ENCODE data around the gene TMEM117.

GRCh38 chr12:44078273-44078672, 242.4 kb downstream of the TMEM117 start:
- TF ChIP-seq PAX5 (IDR thresholded peaks at IDR 0.05; ENCODE audit: borderline replicate concordance, low read depth, low read length) (no peak), CTCF (IDR thresholded peaks at IDR 0.05 in 2 of 3, conservative IDR thresholded peaks at IDR 0.05 in 1 of 3; ENCODE audit: control insufficient read depth in 2 of 3, extremely low read depth in 1 of 3, insufficient read depth in 1 of 3, low read depth in 3 of 3, low read length in 3 of 3) (no peak), GABPA (IDR thresholded peaks at IDR 0.05; ENCODE audit: low read depth) (no peak), CREM (IDR thresholded peaks at IDR 0.05; ENCODE audit: low read depth) (no peak), TCF3 (IDR thresholded peaks at IDR 0.05; ENCODE audit: borderline replicate concordance, insufficient read depth, low read depth, low read length) (no peak), BACH1 (IDR thresholded peaks at IDR 0.05; ENCODE audit: borderline replicate concordance) (no peak), SRF (IDR thresholded peaks at IDR 0.05; ENCODE audit: low read depth in 2 of 2, low read length in 2 of 2) (no peak), FOXM1 (IDR thresholded peaks at IDR 0.05; ENCODE audit: low read depth, low read length) (no peak), ZSCAN29 (IDR thresholded peaks at IDR 0.05) (no peak)
- TF ChIP-seq, protein P1, sequence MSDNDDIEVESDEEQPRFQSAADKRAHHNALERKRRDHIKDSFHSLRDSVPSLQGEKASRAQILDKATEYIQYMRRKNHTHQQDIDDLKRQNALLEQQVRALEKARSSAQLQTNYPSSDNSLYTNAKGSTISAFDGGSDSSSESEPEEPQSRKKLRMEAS (IDR thresholded peaks at IDR 0.05; ENCODE audit: low read depth, low read length), result no peak
- TF ChIP-seq, protein P2, sequence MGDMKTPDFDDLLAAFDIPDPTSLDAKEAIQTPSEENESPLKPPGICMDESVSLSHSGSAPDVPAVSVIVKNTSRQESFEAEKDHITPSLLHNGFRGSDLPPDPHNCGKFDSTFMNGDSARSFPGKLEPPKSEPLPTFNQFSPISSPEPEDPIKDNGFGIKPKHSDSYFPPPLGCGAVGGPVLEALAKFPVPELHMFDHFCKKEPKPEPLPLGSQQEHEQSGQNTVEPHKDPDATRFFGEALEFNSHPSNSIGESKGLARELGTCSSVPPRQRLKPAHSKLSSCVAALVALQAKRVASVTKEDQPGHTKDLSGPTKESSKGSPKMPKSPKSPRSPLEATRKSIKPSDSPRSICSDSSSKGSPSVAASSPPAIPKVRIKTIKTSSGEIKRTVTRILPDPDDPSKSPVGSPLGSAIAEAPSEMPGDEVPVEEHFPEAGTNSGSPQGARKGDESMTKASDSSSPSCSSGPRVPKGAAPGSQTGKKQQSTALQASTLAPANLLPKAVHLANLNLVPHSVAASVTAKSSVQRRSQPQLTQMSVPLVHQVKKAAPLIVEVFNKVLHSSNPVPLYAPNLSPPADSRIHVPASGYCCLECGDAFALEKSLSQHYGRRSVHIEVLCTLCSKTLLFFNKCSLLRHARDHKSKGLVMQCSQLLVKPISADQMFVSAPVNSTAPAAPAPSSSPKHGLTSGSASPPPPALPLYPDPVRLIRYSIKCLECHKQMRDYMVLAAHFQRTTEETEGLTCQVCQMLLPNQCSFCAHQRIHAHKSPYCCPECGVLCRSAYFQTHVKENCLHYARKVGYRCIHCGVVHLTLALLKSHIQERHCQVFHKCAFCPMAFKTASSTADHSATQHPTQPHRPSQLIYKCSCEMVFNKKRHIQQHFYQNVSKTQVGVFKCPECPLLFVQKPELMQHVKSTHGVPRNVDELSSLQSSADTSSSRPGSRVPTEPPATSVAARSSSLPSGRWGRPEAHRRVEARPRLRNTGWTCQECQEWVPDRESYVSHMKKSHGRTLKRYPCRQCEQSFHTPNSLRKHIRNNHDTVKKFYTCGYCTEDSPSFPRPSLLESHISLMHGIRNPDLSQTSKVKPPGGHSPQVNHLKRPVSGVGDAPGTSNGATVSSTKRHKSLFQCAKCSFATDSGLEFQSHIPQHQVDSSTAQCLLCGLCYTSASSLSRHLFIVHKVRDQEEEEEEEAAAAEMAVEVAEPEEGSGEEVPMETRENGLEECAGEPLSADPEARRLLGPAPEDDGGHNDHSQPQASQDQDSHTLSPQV (IDR thresholded peaks at IDR 0.05), result no peak
- TF ChIP-seq, protein P3, sequence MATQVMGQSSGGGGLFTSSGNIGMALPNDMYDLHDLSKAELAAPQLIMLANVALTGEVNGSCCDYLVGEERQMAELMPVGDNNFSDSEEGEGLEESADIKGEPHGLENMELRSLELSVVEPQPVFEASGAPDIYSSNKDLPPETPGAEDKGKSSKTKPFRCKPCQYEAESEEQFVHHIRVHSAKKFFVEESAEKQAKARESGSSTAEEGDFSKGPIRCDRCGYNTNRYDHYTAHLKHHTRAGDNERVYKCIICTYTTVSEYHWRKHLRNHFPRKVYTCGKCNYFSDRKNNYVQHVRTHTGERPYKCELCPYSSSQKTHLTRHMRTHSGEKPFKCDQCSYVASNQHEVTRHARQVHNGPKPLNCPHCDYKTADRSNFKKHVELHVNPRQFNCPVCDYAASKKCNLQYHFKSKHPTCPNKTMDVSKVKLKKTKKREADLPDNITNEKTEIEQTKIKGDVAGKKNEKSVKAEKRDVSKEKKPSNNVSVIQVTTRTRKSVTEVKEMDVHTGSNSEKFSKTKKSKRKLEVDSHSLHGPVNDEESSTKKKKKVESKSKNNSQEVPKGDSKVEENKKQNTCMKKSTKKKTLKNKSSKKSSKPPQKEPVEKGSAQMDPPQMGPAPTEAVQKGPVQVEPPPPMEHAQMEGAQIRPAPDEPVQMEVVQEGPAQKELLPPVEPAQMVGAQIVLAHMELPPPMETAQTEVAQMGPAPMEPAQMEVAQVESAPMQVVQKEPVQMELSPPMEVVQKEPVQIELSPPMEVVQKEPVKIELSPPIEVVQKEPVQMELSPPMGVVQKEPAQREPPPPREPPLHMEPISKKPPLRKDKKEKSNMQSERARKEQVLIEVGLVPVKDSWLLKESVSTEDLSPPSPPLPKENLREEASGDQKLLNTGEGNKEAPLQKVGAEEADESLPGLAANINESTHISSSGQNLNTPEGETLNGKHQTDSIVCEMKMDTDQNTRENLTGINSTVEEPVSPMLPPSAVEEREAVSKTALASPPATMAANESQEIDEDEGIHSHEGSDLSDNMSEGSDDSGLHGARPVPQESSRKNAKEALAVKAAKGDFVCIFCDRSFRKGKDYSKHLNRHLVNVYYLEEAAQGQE (IDR thresholded peaks at IDR 0.05; ENCODE audit: low read depth, low read length), result no peak
